Measurements from ENCODE around the gene TMEM135.
"Not testable (repeated sequence)": the region's sequence is repeated elsewhere in the genome, so short reads cannot be mapped to it uniquely, and the experiment has no call there.

TMEM135 gene

GRCh38 chr11:87020764-87021365 is 16.9 kb upstream of the TMEM135 start:
- DNase-seq (ENCODE audit: low read depth): no peak

DNA sequence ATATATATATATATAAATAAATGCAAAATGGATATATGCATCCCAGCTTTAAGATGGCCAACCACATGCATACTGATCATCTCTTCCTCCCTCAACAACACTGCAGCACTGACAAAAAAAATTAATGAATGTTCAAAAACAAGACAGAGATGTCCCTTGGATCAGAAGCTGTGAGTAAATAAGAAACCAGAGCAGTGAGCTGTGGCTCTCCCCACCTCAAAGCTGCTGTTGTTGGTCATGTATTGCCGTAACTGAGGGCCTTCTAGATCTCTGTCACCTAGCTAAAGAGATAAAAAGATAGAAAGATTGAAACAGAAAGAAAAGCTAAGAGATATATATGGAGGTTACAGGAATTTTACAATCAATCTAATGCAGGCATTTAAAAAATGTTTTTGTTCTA is 15.5 kb upstream of the TMEM135 start:
- no peak for DNase-seq (ENCODE audit: low read depth)

GRCh38 chr11:87022738-87023137 is 15.0 kb upstream of the TMEM135 start:
- DNase-seq (ENCODE audit: low read depth): no peak

- not testable (repeated sequence) for DNase-seq (ENCODE audit: low read depth)
These were observed 11.3 kb upstream of the TMEM135 start for GRCh38 chr11:87026415-87026814.

- no peak for DNase-seq (ENCODE audit: low read depth)
These were observed 7.2 kb upstream of the TMEM135 start for GRCh38 chr11:87030458-87031054.

DNA sequence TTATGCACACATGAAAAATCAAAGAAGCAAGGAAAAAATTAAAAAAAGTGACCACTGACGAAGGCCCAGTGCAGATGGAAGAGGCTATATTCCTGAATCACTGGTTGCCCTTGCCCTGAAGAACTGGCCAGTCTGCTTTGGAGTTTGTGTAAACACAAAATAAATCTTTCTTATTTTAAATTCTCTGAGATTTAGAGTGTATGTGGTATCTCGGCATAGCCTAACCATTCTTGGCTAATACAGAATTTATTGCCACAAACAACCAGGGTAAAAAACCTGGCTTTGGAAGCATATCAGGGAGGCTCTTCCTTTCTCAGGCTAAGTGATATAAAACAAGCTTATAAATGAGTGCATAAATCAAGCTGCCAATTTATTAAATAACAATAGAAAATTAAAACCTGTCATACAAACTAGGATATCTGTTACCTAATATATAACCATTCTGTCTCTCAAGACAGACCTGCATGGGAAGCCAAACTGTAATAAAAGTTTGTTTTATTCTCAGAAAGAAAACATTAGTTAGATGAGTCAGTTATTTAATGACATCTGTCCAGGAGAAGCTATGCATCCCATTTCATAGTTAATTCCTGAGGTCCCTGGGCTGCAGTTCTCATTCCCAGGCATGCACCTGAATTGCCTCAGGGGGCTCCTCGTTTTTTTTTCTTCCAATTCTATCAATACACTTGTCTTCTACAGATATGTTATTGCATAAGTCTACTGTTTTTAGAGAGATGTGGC is 6.1 kb upstream of the TMEM135 start:
- no peak for DNase-seq (ENCODE audit: low read depth)

GRCh38 chr11:87033561-87033960 is 4.2 kb upstream of the TMEM135 start:
- DNase-seq (ENCODE audit: low read depth): no peak

GRCh38 chr11:87035976-87036583 is 1.7 kb upstream of the TMEM135 start:
- no peak for DNase-seq (ENCODE audit: low read depth)

DNA sequence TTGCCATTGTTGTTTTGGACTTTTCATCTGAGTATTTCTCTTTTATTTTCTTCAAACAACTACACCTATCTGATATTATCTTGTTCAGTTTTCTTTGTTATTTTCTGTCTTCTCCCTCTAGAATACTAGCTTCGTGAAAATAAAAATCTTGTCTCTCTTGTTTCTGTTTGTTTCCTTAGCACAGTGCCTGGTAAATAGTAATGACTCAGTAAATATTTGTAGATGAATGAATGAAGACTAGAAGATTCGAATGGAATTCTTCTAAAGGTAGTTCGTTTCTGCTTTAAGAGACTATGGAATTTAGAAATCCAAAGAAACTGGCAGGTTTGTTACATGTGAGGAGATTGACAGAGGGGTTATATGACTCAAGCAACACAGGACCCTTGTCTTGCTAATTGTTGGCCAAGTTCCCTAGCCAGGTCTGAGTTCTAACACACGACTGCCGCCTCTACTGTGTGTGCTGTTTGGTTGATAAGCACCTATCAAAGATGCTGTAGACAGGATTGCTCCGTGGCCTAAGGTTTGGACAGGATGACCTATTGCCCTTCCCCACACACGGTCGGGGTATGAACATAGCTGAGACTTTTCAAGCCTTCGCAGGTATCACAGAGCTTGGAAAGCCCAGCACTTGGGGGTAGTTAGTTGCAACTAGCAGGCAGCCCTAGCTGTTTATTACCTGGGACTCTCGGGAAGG is 831 bp upstream of the TMEM135 start:
- no peak for DNase-seq (ENCODE audit: low read depth)

GRCh38 chr11:87038235-87038977 is 672 bp downstream of the TMEM135 start:
- DNase-seq (ENCODE audit: low read depth): no peak

DNA sequence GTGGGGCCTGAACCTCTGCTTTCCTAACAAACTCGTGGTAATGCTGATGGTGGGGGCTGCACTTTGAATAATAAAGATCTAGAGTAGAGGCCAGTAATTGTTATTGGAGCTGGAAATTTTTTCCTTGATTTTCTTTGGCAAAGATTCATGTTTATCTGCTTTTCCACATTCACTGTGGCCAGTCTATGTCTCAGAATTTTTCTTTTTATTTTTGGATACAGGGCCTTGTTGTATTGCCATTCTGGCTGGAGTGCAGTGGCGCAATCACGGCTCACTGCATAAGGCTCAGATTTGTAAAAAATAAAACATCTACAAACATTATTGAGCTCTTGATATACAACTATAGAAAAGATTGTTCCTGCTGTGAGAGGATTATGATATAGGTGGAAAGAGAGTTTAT is 1.6 kb downstream of the TMEM135 start:
- DNase-seq (ENCODE audit: low read depth): no peak

DNA sequence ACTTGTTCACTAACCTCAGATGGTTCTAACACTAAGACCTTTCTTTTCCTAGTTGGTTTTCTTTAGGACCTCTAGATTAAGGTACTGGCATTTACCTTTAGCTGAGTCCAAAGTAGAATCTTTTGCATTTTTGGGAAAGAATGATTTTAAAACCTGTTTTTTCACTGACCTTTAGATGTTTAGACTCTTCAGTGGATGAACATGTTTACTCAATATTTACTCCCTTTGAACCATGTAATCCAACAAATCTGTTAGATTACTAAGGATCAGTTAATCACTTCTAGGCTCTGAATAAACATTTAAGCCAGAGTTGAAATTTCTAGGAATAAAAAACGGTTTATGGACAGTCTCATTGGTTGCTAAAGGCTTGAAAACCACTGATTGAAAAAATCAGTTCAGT is 6.2 kb downstream of the TMEM135 start:
- no peak for DNase-seq (ENCODE audit: low read depth)

DNA sequence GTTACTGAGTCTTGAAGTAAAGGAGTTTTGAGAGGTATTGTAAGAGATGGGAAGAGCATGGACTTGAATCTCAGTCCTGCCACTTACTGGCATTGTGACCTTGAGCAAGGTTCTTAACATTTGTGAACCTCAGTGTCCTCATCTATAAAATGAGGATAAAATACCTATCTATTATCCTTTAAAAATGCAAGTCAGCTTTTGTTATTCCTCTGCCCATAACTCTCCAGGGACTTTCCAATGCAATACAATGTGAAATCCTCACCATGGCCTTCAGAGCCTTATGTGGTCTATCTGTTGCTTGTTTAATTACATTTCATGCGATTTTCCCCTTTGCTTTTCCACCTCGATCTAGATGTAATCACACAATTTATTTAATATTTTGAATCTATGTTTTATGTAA is 9.1 kb downstream of the TMEM135 start:
- DNase-seq (ENCODE audit: low read depth): no peak

GRCh38 chr11:87056091-87056490 is 18.4 kb downstream of the TMEM135 start:
- DNase-seq (ENCODE audit: low read depth): no peak

DNA sequence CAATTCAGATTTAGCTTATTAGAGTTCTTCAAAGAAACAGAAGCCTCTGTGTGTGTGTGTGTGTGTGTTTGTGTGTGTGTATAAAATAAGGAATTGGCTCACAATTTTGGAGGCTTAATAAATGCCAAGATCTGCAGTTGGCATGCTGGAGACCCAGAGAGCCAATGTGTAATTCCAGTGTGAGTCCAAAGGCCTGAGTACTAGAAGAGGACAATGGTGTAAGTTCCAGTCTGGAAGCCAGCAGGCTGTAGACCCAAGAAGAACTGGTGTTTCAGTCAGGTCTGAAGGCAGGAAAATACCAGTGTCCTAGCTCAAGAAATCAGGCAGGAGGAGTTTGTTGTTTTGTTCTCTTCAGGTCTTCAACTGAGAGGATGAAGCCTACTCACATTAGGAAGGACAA is 20.0 kb downstream of the TMEM135 start:
- no peak for DNase-seq (ENCODE audit: low read depth)

- DNase-seq (ENCODE audit: low read depth): no peak
These were observed 22.1 kb downstream of the TMEM135 start for GRCh38 chr11:87059596-87060390.

DNA sequence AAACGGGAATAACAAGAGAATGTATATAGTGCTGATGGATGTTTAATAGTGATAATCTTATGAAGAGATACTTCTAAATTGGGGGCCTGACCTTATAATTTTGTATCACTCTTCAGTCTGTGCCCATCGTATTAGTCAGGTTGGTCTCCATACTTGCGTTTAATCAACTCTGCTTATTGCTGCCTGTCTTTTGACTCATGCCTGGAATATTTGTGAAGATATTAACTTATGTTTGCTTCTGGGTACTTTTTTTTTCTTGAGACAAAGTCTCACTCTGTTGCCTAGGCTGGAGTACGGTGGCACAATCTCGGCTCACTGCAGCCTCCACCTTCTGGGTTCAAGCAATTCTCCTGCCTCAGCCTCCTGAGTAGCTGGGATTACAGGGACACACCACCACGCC is 24.0 kb downstream of the TMEM135 start:
- DNase-seq (ENCODE audit: low read depth): no peak

- DNase-seq (ENCODE audit: low read depth): no peak
These were observed 26.2 kb downstream of the TMEM135 start for GRCh38 chr11:87063982-87064381.

DNA sequence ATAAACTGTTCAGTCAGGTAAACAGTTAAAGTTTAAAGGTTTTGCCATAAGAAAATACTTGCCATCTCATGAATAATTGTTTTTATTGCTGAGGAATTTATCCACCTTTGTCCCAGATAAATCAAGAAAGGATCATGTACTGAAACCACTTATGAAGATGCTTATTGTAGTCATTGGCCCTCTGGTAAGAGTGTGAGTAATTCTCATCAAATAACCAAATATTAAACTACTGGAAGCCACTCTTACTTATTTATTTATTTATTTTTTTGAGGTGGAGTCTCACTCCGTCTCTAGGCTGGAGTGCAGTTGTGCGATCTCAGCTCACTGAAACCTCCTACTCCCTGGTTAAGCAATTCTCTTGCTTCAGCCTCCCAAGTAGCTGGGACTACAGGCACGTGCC is 35.1 kb downstream of the TMEM135 start:
- DNase-seq (ENCODE audit: low read depth): no peak

GRCh38 chr11:87076260-87076783 is 38.6 kb downstream of the TMEM135 start:
- no peak for DNase-seq (ENCODE audit: low read depth)

All from stimulated activated CD8-positive, alpha-beta memory T cell treated with anti-CD3 and anti-CD28 coated beads, Interleukin-15, amount 100 ng/mL, for 1 hour (primary cell).